Measurements from ENCODE around the gene PRKCE.
"Not testable (repeated sequence)": the region's sequence is repeated elsewhere in the genome, so short reads cannot be mapped to it uniquely, and the experiment has no call there.

The PRKCE gene

GRCh38 chr2:45889620-45890370 lies 238.3 kb downstream of the PRKCE start:
- no peak for DNase-seq (ENCODE audit: low spot score)

GRCh38 chr2:45890371-45890646 lies 238.8 kb downstream of the PRKCE start:
- DNase-seq (ENCODE audit: low spot score) = not testable (repeated sequence)

- no peak for DNase-seq (ENCODE audit: low spot score)
Observed at GRCh38 chr2:45890819-45891218, 239.3 kb downstream of the PRKCE start.

GRCh38 chr2:45891719-45892424 lies 240.4 kb downstream of the PRKCE start:
- DNase-seq (ENCODE audit: low spot score) = no peak

- no peak for DNase-seq (ENCODE audit: low spot score)
Observed at GRCh38 chr2:45892425-45892745, 240.9 kb downstream of the PRKCE start.

- DNase-seq (ENCODE audit: low spot score) = no peak
Observed at GRCh38 chr2:45892757-45893156, 241.3 kb downstream of the PRKCE start.

GRCh38 chr2:45894211-45894610 lies 242.7 kb downstream of the PRKCE start:
- DNase-seq (ENCODE audit: low spot score) = no peak

GRCh38 chr2:45895241-45895861 lies 243.9 kb downstream of the PRKCE start:
- DNase-seq (ENCODE audit: low spot score) = no peak

- DNase-seq (ENCODE audit: low spot score) = no peak
Observed at GRCh38 chr2:45896311-45896710, 244.8 kb downstream of the PRKCE start.

- no peak for DNase-seq (ENCODE audit: low spot score)
Observed at GRCh38 chr2:45897842-45898241, 246.4 kb downstream of the PRKCE start.

- no peak for DNase-seq (ENCODE audit: low spot score)
Observed at GRCh38 chr2:45898819-45899218, 247.3 kb downstream of the PRKCE start.

GRCh38 chr2:45899926-45900325 lies 248.5 kb downstream of the PRKCE start:
- DNase-seq (ENCODE audit: low spot score) = no peak

- no peak for DNase-seq (ENCODE audit: low spot score)
Observed at GRCh38 chr2:45901468-45902032, 250.1 kb downstream of the PRKCE start.

- DNase-seq (ENCODE audit: low spot score) = no peak
Observed at GRCh38 chr2:45902380-45902779, 250.9 kb downstream of the PRKCE start.

- DNase-seq (ENCODE audit: low spot score) = no peak
Observed at GRCh38 chr2:45902781-45903375, 251.4 kb downstream of the PRKCE start.

GRCh38 chr2:45904267-45904945 lies 252.9 kb downstream of the PRKCE start:
- peak; percentile 69 for DNase-seq (ENCODE audit: low spot score)

GRCh38 chr2:45904946-45905631 lies 253.6 kb downstream of the PRKCE start:
- peak; percentile 47 for DNase-seq (ENCODE audit: low spot score)

- DNase-seq (ENCODE audit: low spot score) = no peak
Observed at GRCh38 chr2:45905632-45905958, 254.1 kb downstream of the PRKCE start.

GRCh38 chr2:45907592-45907991 lies 256.1 kb downstream of the PRKCE start:
- DNase-seq (ENCODE audit: low spot score) = no peak

GRCh38 chr2:45908316-45909170 lies 257.1 kb downstream of the PRKCE start:
- DNase-seq (ENCODE audit: low spot score) = no peak

GRCh38 chr2:45909171-45909565 lies 257.7 kb downstream of the PRKCE start:
- no peak for DNase-seq (ENCODE audit: low spot score)

Measured in D341Med (cell line).